Astrocyte (in vitro differentiated cells and primary cell): ENCODE results near the gene P3H4.
A peak's percentile ranks its signal among the peaks of the same experiment; 100 is the strongest.

Experiments used
- EZH2 ChIP-seq: IDR thresholded peaks from 2 replicates; pipeline ENCODE4 v1.6.1; 2012; ENCODE audit warnings: mild to moderate bottlenecking, low read length, inconsistent platforms; ENCODE audit not compliant: insufficient read depth
- TF ChIP-seq, protein P1 (sequence below): IDR thresholded peaks from 2 replicates; pipeline ENCODE4 v1.5.1; 2011; ENCODE audit warnings: low read depth, mild to moderate bottlenecking, inconsistent platforms, low read length, moderate library complexity; ENCODE audit not compliant: insufficient read depth

DNA sequence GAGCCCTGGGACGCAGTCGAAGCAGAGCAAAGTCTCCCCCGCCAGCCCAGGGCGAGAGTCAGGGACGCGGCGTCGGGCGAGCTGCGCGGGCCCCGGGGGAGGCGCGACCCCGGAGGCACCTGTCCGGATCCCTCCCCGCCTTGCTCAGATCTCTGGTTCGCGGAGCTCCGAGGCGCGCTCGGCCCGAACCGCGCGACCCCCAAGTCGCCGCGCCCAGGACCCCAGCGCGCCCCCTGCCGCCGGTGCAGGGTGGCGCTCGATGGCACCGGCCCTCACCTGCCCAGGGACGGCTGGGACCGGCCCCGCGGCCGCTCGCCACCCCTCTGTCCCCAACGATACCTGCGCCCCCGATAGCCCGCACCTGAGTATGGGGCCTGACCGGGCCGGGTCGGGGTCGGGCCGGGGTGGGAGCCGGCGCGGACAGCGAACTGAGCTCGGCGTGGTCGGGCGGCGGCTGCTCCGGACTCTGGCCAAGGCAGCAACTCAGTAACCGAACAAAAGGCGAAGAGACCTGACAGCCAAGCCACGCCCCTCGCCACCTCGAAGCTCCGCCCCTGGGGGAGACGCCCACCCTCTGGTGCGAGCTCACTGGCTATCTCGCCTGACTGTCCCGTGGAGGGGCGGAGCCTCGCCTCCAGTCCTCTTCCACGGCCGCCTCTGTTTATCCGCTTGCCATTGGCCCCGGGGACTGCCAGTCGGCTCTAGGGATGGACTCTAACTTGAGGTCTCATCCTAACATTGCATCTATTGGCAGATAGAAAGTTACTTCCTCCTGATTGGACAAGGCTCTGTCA lies 25.3 kb downstream of the P3H4 start, which contains the start of gene JUP:
- TF ChIP-seq, protein P1, sequence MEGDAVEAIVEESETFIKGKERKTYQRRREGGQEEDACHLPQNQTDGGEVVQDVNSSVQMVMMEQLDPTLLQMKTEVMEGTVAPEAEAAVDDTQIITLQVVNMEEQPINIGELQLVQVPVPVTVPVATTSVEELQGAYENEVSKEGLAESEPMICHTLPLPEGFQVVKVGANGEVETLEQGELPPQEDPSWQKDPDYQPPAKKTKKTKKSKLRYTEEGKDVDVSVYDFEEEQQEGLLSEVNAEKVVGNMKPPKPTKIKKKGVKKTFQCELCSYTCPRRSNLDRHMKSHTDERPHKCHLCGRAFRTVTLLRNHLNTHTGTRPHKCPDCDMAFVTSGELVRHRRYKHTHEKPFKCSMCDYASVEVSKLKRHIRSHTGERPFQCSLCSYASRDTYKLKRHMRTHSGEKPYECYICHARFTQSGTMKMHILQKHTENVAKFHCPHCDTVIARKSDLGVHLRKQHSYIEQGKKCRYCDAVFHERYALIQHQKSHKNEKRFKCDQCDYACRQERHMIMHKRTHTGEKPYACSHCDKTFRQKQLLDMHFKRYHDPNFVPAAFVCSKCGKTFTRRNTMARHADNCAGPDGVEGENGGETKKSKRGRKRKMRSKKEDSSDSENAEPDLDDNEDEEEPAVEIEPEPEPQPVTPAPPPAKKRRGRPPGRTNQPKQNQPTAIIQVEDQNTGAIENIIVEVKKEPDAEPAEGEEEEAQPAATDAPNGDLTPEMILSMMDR: peak; percentile 17
- no peak for TF ChIP-seq EZH2
